ENCODE measurements around the gene STK39.

The STK39 gene

DNA sequence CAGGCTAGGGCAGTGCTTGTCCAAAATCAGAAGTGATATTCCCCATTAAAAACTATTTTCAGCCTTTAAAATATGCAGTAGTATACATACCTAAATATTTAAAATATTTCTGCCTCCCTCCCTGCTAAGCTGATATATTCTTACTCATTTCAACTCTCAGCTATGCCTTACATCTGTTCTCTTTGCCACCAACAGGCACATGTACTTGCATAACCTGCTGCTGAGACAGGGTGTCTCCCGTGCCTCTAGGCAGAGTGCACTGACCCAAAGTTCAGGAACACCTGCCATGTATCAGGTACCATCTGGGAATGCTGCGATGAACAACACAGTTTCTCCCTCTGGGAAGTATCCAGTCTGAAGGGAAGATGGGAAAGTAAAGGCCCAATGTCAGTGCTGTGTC lies 91.7 kb downstream of the STK39 start:
- no peak for DNase-seq

- DNase-seq = no peak
Observed at GRCh38 chr2:168155046-168155445, 92.3 kb downstream of the STK39 start.

- no peak for DNase-seq
Observed at GRCh38 chr2:168152902-168153530, 94.4 kb downstream of the STK39 start.

DNA sequence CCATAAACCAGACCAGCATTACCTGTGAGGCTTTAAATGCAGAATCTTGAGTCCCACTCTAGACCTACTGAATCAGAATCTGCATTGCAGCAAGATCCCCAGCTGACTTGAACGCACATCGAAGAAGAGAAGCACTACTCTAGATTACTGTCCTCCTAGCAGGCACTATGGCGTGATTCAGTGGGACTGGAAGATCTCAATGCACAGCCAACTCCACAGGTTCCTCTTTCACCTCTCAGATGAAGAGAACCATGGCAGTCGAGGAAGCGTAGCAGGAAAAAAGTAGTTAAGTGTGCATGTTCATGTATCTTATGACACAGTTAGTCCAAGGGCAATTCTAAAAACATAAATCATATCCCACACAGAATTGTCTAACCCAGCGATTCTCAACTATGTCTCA lies 97.4 kb downstream of the STK39 start:
- DNase-seq = no peak

DNA sequence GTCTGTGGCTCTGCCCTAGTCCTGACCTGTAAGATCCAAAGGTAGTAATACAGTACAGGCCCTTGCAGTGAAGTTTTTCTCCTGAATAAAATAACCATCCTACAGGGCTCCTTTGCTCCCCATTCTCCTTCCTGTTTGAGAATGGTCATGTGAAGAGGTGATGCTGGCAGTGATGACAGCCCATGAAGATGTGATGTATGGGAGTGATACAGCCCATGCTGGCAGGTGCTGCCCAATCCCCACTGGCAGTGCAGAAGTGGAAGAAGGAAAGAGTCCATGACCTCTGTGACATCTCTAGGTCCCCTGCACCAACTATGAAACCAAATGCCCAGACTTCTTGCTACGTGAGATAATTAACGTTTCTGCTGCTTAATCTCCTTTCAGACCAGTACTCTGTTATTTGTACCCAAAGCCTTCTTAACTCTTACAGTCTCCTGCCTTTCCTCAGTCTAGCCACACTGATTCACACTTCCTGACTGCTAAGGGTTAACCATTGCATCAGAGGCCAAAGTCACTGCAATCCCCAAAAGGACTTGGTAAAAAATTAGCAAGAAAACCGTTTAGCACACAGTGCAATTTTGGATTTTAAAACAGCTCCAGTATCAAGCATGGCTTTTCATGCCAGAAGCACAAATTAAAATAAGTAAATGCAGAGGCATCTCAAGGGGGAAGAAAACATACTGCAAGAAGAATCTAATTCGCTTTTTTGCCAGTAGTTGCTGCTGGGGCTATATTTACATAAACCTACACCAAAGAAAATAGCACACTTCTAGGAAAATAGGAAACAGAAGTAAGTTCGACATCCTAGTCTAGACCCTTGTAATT lies 98.0 kb downstream of the STK39 start:
- DNase-seq = no peak

DNA sequence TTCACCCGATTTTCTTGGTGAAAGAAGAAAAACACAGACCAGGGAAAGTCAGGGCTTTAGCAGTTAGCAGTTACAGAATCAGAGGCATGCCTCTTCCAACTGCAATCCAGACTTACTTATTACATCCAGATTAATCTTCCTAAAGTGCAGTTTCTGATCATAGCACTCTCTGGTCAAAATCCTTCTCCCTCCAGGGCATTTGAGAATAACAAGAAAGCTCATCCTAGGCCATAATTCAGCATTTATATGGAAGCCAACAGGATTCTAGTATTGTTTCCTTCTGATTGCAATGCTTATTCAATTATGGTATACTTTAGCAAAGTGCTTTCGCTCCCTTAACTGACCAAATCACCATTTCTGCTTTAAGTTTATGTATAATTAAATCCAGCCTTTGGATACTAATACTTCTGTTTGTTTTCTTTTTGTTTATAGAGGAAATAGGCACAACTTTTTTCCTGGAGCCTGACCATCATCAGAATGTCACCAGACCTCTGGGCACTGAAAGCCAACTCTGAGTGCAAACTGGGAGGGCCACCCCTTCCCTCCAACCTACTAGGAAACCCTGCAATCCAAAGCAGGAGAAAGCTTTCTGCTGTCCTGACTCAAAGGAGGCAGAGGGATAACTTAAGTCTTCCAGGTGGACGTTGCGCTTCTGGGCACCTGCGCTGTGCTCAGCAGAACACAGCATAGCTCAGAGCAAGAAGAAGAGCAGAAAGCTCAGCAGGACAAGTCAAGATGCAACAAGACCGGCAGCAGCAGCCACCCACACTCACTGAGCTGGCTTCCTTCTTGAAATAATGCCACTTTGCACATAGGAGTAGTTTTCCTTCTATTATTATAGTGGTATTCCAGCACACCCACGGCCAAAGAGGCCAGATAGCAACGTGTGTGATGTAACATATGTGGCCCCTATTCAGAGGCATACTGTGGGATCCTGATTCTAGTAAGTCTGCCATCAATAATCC lies 99.3 kb downstream of the STK39 start:
- no peak for DNase-seq

DNA sequence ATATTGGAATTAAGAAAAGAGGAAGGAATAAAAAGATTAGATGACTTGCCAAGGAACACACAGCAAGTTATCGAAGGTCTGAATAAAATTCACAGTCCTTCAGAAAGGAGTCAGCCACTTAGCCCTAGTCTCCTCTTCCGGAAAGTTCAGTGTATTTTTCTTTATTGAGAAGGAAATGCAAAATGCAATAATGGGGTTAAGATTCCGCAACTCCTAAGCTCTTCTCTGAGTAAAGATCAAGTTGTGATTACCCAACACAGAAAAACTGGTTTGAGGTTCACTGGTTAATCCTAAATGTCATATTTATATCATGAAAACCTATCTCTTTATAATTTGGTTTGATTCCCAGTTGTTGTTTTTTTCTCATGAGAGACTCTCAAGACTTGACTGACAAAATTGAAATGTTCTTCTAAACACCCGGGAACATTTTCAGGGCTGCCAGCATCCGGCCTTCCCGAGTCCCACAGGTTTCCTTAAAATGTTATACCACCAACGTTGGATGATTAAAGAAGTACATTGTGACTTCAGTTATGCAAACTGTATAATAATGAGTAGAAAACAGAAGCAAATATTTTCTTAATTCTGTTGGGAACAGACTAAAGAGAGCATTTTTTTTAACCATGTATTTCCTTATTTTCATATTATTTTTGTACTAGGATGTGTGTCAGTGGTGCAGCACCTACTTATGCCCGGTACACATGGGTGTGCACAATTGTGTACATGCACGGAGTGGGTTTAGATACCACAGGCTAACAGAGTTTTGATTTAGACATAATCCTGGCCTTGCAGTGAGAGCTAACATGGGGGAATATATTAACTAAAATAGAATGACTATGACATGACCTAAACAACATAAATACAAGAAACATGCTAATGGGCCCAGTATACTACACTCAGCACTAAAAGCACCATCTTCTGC lies 100.2 kb downstream of the STK39 start:
- no peak for DNase-seq

- DNase-seq = no peak
Observed at GRCh38 chr2:168145426-168146310, 101.7 kb downstream of the STK39 start.

DNA sequence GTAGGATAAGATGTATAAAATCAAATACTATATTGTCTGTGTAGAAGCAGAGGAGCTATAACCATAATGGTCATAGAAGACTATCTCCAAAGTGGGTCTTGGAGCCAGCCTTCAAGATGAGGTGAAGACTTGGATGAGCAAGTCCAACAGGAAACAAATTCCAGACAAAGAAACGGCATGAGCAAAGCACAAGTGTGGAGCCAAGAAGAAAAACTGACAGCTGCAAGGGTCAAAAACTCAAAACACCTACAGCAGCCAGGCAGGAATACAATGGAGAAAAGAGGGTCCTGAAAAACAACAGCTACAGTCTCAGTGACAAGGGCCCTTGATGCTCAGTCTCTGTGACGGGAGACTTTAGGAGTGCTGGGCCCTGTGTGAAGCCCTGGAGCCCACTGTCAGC lies 102.4 kb downstream of the STK39 start:
- DNase-seq = no peak

GRCh38 chr2:168143813-168144212 lies 103.6 kb downstream of the STK39 start:
- DNase-seq = no peak

DNA sequence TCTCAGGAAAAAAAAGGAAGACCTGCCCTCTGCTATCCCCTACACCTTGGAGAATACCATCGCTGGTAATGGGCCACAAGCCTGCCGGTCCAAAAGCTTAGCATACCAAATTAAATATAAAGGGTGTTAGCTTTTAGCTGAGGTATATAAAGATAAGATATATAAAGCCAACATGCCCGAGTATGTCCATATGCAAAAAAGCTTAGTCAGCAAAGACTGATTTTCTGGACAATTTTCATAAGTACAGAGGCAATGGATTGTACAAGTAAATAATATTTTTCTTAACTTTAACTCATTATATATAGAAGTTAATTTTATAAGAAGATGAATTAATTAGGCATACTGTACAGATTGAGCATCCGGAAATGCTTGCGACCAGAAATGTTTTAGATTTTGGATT lies 106.5 kb downstream of the STK39 start:
- no peak for DNase-seq

DNA sequence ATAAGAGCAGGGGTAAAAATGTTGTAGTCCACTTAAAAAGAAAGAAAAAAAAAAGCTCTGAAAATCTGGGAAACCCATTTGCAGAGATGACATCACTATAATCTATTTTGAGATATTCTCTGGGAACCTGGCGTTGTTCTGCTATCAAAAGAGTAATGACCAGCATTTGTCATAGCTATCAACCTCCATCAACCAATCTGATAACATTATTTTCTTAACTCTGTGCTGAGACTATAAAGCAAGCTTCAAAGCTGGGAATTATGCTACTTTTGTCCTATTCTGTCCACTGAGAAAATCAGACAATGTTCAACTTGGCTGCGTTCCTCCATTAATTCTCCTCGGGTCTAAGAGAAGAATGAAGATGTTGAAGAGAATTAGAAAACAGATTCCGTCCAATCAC lies 107.5 kb downstream of the STK39 start:
- no peak for DNase-seq

GRCh38 chr2:168138901-168139300 lies 108.5 kb downstream of the STK39 start:
- DNase-seq = no peak

- no peak for DNase-seq
Observed at GRCh38 chr2:168138374-168138773, 109.0 kb downstream of the STK39 start.

DNA sequence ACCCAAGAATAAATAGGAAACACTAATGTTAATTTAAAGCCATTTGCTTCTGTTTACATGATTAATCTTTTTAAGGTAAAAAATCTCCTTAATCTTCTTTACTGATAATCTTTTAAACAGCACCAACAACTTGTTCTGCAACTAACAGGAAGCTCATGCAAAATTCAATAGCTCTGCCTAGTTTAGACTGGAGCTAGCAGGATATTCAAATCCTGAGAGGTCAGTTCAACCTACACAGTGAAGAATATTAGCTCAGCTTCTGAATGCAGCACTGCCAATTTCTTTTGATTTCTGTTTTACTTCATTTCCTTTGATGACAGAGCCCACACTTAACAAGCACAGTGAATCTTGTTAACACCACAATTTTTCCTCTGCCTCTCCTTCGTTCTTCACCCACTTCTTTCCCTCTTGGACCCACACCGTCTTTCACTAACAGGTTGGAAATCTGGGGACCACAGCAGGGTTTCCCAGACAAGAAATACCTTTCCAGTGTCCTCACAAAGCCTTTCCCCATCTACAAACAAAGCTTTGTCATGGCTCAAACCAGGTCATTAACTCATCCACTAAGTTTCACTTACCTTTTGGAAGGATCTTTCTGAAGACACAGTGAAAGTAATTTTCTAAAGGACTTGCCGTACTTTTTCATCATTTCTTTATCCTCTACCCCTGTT lies 109.8 kb downstream of the STK39 start:
- no peak for DNase-seq

- no peak for DNase-seq
Observed at GRCh38 chr2:168136392-168136977, 110.9 kb downstream of the STK39 start.

DNA sequence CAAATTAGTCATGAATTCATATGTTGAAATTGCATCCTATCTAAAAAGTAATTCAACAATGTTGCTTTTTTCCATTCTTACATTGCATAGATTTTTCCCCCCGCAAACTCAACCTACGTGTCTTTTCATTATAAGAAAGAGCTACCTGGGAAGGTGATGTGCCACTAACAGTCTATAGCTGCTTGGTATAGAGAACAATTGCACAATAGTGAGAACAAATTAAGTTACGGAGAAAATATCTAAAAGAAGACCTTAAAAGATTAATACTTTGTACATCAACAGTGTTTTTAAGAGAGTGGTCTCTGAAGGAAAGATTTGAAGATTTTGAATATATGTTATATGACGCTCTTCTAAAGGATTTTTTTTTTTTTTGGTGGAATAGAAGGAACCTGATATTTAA lies 111.8 kb downstream of the STK39 start:
- no peak for DNase-seq

- no peak for DNase-seq
Observed at GRCh38 chr2:168135121-168135520, 112.3 kb downstream of the STK39 start.

DNA sequence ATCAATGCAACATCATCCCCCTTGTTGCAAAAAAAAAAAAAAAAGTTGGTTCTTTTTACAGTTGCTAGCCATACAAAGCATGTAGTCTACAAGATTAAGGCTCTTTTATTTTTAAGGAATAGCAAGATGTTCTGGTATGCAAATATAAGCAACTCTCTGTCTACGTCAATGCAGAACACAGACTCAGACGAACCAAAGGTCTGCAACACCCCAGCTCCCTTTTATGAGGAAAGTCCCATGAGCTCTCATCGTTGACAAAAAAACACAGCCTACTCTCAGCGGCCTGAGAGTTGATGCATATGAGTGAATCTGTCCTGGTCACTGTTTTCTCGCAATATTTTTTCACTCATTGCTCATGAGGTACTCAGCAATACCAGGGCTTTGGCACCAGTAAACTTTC lies 112.9 kb downstream of the STK39 start:
- no peak for DNase-seq

GRCh38 chr2:168132389-168132788 lies 115.0 kb downstream of the STK39 start:
- no peak for DNase-seq
